MM.1S (cell line): Measurements from ENCODE around the gene FLVCR1.
"Not testable (repeated sequence)": the region's sequence is repeated elsewhere in the genome, so short reads cannot be mapped to it uniquely, and the experiment has no call there.

Experiments
- DNase-seq: peaks from one replicate; pipeline ENCODE4 v3.0.0-alpha.2; 2015
- H2AFZ ChIP-seq: fragments of 300-600 bp; sonication (generic); 2 replicates; pipeline ENCODE4 v1.6.0; 2016; ENCODE audit warnings: antibody characterized with exemption, low read length
- H3F3A ChIP-seq: fragments of 300-600 bp; sonication (generic); 2 replicates; pipeline ENCODE4 v1.6.1; 2016; ENCODE audit warnings: mild to moderate bottlenecking, antibody characterized with exemption, low read length, moderate library complexity, mixed read lengths; ENCODE audit not compliant: insufficient read depth
- H3K27ac ChIP-seq: fragments of 300-600 bp; sonication (generic); 2 replicates; pipeline ENCODE4 v1.5.1; 2016; ENCODE audit warnings: mild to moderate bottlenecking, low read length
- H3K27me3 ChIP-seq: fragments of 300-600 bp; sonication (generic); replicated peaks from 2 replicates; pipeline ENCODE4 v1.6.0; 2016; ENCODE audit warnings: low read length; ENCODE audit not compliant: insufficient read depth
- H3K36me3 ChIP-seq: fragments of 300-600 bp; sonication (generic); replicated peaks from 2 replicates; pipeline ENCODE4 v1.6.1; 2016; ENCODE audit warnings: mild to moderate bottlenecking, low read length, mixed read lengths; ENCODE audit not compliant: insufficient read depth
- H3K4me1 ChIP-seq: fragments of 300-600 bp; sonication (generic); 2 replicates; pipeline ENCODE4 v1.6.1; 2016; ENCODE audit warnings: low read length, mixed read lengths
- H3K4me2 ChIP-seq: fragments of 300-600 bp; sonication (generic); 2 replicates; pipeline ENCODE4 v1.6.0; 2016; ENCODE audit warnings: low read depth, low read length
- H3K4me3 ChIP-seq: fragments of 300-600 bp; sonication (generic); 2 replicates; pipeline ENCODE4 v1.5.1; 2016; ENCODE audit warnings: low read length, mixed read lengths
- H3K79me2 ChIP-seq: fragments of 300-600 bp; sonication (generic); 2 replicates; pipeline ENCODE4 v1.6.1; 2016; ENCODE audit warnings: mixed run types, low read length, mixed read lengths
- H3K9ac ChIP-seq: fragments of 300-600 bp; sonication (generic); 2 replicates; pipeline ENCODE4 v1.6.1; 2016; ENCODE audit warnings: low read length, mixed read lengths
- H3K9me2 ChIP-seq: fragments of 300-600 bp; sonication (generic); replicated peaks from 2 replicates; pipeline ENCODE4 v1.6.1; 2016; ENCODE audit warnings: mild to moderate bottlenecking, low read length, mixed read lengths; ENCODE audit not compliant: insufficient read depth
- H3K9me3 ChIP-seq: fragments of 300-600 bp; sonication (generic); replicated peaks from 2 replicates; pipeline ENCODE4 v1.6.1; 2016; ENCODE audit warnings: mild to moderate bottlenecking, low read length, mixed read lengths; ENCODE audit not compliant: insufficient read depth
- H4K20me1 ChIP-seq: fragments of 300-600 bp; sonication (generic); 2 replicates; pipeline ENCODE4 v1.6.1; 2016; ENCODE audit warnings: mild to moderate bottlenecking, low read length, moderate library complexity, mixed read lengths; ENCODE audit not compliant: insufficient read depth
- EZH2 ChIP-seq: fragments of 300-600 bp; sonication (generic); optimal IDR thresholded peaks from 2 replicates; pipeline ENCODE3; 2017; ENCODE audit warnings: low read depth, mild to moderate bottlenecking, antibody characterized with exemption, low read length, mixed read lengths
- EZH2phosphoT487 ChIP-seq: fragments of 300-600 bp; sonication (generic); IDR thresholded peaks from 2 replicates; pipeline ENCODE4 v1.6.1; 2018; ENCODE audit warnings: antibody characterized with exemption, low read length
- TF ChIP-seq, protein P1 (sequence below): fragments of 300-600 bp; sonication (generic); IDR thresholded peaks from 2 replicates; pipeline ENCODE4 v1.5.1; 2016; ENCODE audit warnings: antibody characterized with exemption, low read length, mixed read lengths

The FLVCR1 gene

DNA sequence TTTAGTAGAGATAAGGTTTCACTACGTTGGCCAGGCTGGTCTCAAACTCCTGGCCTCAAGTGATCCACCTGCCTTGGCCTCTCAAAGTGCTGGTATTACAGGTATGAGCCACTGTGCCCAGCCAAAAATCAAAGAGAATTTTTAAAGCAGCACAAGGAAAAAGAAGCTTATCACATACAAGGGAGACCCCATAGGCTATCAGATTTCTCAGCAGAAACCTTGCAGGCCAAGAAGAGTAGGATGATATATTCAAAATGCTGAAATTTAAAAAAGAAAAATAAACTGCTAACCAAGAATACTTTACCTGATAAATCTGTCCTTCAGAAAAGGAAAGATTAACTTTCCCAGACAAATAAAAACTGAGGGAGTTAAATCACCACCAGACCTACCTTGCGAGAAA lies 43.2 kb downstream of the FLVCR1 start:
- Histone ChIP-seq H3K9me2 (no peaks in the 10 kb centered on the region), H3K4me1 (no peaks in the 10 kb centered on the region), H3K4me2 (no peak overlapping the region), H3K9me3 (no peaks in the 10 kb centered on the region; the same call in 1 of the 2 replicates), H3K4me3 (no peak overlapping the region), H3K27ac (no peak overlapping the region), H3K36me3 (no peaks in the 10 kb centered on the region; the same call in 1 of the 2 replicates), H2AFZ (no peak overlapping the region), H4K20me1 (no peaks in the 10 kb centered on the region), H3F3A (no peaks in the 10 kb centered on the region), H3K27me3 (no peaks in the 10 kb centered on the region), H3K79me2 (no peaks in the 10 kb centered on the region), H3K9ac (no peak overlapping the region)
- TF ChIP-seq EZH2: no peak
- TF ChIP-seq EZH2phosphoT487: no peak
- TF ChIP-seq, protein P1, sequence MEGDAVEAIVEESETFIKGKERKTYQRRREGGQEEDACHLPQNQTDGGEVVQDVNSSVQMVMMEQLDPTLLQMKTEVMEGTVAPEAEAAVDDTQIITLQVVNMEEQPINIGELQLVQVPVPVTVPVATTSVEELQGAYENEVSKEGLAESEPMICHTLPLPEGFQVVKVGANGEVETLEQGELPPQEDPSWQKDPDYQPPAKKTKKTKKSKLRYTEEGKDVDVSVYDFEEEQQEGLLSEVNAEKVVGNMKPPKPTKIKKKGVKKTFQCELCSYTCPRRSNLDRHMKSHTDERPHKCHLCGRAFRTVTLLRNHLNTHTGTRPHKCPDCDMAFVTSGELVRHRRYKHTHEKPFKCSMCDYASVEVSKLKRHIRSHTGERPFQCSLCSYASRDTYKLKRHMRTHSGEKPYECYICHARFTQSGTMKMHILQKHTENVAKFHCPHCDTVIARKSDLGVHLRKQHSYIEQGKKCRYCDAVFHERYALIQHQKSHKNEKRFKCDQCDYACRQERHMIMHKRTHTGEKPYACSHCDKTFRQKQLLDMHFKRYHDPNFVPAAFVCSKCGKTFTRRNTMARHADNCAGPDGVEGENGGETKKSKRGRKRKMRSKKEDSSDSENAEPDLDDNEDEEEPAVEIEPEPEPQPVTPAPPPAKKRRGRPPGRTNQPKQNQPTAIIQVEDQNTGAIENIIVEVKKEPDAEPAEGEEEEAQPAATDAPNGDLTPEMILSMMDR: no peak
- DNase-seq: no peak

DNA sequence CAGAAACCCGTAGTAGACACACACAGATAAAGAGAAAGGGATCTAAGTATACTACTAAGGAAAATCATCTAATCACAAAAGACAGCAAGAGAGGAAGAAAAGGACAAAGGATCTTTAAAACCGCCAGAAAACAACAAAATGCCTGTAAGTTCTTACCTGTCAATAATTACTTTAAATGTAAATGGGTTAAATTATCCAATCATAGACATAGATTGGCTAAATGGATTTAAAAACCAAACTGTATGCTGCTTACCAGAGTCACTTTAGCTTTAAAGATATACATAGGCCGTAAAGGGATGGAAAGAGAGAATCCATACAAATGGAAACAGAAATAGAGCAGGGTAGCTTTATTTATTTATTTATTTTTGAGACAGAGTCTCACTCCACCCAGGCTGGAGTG lies 44.0 kb downstream of the FLVCR1 start:
- DNase-seq: no peak
- H3K4me2 ChIP-seq: no peak overlapping the region
- TF ChIP-seq EZH2 (no peak), EZH2phosphoT487 (no peak)
- TF ChIP-seq, protein P1: no peak
- no peaks in the 10 kb centered on the region for H3K79me2 ChIP-seq
- H3K9ac ChIP-seq: no peak overlapping the region
- H3K27ac ChIP-seq: no peak overlapping the region
- no peaks in the 10 kb centered on the region for H3F3A ChIP-seq
- H3K4me1 ChIP-seq: no peaks in the 10 kb centered on the region
- no peaks in the 10 kb centered on the region for H3K9me2 ChIP-seq
- H3K36me3 ChIP-seq: no peaks in the 10 kb centered on the region; the same call in 1 of the 2 replicates
- H3K27me3 ChIP-seq: no peaks in the 10 kb centered on the region
- no peaks in the 10 kb centered on the region; the same call in 1 of the 2 replicates for H3K9me3 ChIP-seq
- no peak overlapping the region for H3K4me3 ChIP-seq
- H2AFZ ChIP-seq: no peak overlapping the region
- no peaks in the 10 kb centered on the region for H4K20me1 ChIP-seq

- Histone ChIP-seq H3K9me2 (no peaks in the 10 kb centered on the region), H3K79me2 (no peaks in the 10 kb centered on the region), H3K4me1 (no peaks in the 10 kb centered on the region), H3K4me2 (no peak overlapping the region), H3K27me3 (no peaks in the 10 kb centered on the region), H4K20me1 (no peaks in the 10 kb centered on the region), H3K4me3 (no peak overlapping the region), H3K27ac (no peak overlapping the region), H2AFZ (no peak overlapping the region), H3K36me3 (no peaks in the 10 kb centered on the region), H3K9me3 (no peaks in the 10 kb centered on the region; the same call in 1 of the 2 replicates), H3K9ac (no peak overlapping the region), H3F3A (no peaks in the 10 kb centered on the region)
- TF ChIP-seq EZH2phosphoT487: no peak
- TF ChIP-seq, protein P1: no peak
- no peak for TF ChIP-seq EZH2
- DNase-seq: no peak
Measured at GRCh38 chr1:212903664-212904063, 45.6 kb downstream of the FLVCR1 start.

- H3K9ac ChIP-seq, H3K4me1 ChIP-seq: not testable (repeated sequence)
Measured at GRCh38 chr1:212908071-212908470, 50.0 kb downstream of the FLVCR1 start.

More at GRCh38 chr1:212908071-212908470, 50.0 kb downstream of the FLVCR1 start:
- not testable (repeated sequence) for H4K20me1 ChIP-seq, H3K9me3 ChIP-seq, DNase-seq, H3K9me2 ChIP-seq, H3K27ac ChIP-seq, H3K4me3 ChIP-seq, H3K27me3 ChIP-seq, H3F3A ChIP-seq, H2AFZ ChIP-seq, H3K4me2 ChIP-seq, H3K36me3 ChIP-seq, H3K79me2 ChIP-seq
